Stimulated activated CD8-positive, alpha-beta memory T cell treated with anti-CD3 and anti-CD28 coated beads, Interleukin-12 subunit alpha, Interleukin-12 subunit beta, amount 100 ng/mL, for 24 hours (primary cell): ENCODE results near the gene KCNMB2.
"Not testable (repeated sequence)": the region's sequence is repeated elsewhere in the genome, so short reads cannot be mapped to it uniquely, and the experiment has no call there.

Source experiments
- DNase-seq: peaks from one replicate; pipeline ENCODE4 v3.0.0-alpha.2; 2020; ENCODE audit errors: extremely low read depth

KCNMB2 gene

GRCh38 chr3:178536211-178537079 is at the start of gene KCNMB2:
KCNMB2 (plus strand) TSS chr3:178536436.
- no peak for DNase-seq

- DNase-seq, result no peak
Observed at GRCh38 chr3:178486903-178487302, 49.3 kb upstream of the KCNMB2 start.

GRCh38 chr3:178487752-178488151 is 48.5 kb upstream of the KCNMB2 start:
- DNase-seq, result no peak

DNA sequence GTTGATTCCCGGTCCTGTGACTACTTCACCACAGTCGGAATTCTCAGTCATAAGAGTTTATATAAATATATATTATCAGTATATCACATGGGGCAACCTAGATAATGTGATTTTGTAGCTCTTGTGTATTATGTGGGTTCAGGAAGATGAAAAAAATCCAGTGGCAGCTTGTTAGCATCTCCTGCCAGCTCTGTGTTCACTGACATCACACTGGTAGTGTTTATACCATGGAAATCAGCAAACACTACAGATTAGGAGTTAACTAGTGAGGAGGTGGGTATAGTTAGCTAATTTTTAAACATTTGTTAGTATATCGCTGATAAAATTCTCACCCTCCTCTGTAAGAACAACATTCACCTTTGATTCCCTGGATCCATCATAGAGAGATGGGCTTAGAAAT is 44.5 kb upstream of the KCNMB2 start:
- no peak for DNase-seq

DNA sequence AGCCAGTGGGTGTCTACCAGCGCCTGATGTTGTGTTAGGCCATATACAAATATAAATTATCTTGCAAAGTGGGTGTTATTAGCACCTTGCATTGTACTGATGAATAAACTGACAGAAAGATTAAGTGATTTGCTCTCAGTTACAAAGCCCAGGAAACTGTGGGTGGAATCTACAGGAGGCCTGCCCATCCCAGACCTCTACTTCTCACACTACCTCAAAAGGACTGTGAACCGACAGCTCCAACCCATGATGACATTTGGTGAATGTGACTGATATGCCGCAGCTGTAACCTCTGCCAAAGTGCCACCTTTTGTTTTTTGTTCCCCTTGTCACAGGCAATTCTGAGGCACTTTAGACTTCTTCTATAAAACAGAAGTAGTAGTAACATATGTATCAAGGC is 43.7 kb upstream of the KCNMB2 start:
- DNase-seq, result no peak

- DNase-seq, result no peak
Observed at GRCh38 chr3:178494386-178494785, 41.9 kb upstream of the KCNMB2 start.

DNA sequence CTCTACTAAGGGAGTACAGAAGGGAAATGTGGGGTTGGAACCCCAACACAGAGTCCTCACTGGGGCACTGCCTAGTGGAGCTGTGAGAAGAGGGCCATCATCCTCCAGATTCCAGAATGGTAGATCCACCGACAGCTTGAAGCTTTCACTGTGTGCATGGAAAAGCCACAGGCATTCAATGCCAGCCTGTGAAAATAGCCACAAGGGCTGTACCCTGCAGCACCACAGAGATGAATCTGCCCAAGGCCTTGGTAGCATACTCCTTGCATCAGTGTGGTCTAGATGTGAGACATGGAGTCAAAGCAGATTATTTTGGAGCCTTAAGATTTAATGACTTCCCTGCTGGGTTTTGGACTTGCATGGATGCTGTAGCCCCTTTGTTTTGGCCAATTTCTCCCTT is 39.3 kb upstream of the KCNMB2 start:
- DNase-seq, result no peak

DNA sequence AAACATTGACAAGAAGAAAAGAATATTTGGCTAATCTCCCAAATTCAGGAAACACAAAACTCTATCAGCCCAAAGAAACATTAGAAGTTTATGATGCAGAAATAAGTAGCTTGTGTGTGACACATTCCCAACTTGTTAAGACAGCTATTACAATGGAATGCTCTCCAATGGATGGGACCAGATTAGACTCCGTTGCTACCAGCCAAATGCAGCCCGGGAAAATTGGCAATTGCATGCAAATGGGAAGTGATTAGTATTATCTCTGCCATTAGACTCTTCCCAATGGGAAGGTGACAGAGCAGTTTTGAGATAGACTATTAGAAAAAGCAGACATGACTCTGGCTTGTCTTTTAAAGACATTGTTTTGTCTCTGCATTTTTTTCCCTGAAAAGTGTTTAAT is 37.4 kb upstream of the KCNMB2 start:
- no peak for DNase-seq

DNA sequence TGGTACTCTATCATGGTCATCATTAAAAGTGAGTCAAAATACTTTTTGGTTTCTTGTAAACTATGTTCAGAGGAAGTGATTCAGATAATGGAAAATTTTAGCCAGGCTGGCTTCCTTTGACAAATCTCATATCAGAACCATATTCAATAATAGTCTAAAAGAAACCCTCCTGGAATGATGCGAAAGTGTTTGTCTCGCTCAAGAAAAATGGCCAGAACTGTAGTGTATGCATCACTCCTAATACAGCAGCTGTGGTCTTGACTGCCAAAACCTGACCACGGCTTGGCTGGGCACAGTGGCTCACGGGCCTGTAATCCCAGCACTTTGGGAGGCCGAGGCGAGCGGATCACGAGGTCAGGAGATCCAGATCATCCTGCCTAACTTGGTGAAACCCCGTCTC is 35.6 kb upstream of the KCNMB2 start:
- DNase-seq, result no peak

GRCh38 chr3:178504128-178504527 is 32.1 kb upstream of the KCNMB2 start:
- DNase-seq, result no peak

- no peak for DNase-seq
Observed at GRCh38 chr3:178505832-178506231, 30.4 kb upstream of the KCNMB2 start.

DNA sequence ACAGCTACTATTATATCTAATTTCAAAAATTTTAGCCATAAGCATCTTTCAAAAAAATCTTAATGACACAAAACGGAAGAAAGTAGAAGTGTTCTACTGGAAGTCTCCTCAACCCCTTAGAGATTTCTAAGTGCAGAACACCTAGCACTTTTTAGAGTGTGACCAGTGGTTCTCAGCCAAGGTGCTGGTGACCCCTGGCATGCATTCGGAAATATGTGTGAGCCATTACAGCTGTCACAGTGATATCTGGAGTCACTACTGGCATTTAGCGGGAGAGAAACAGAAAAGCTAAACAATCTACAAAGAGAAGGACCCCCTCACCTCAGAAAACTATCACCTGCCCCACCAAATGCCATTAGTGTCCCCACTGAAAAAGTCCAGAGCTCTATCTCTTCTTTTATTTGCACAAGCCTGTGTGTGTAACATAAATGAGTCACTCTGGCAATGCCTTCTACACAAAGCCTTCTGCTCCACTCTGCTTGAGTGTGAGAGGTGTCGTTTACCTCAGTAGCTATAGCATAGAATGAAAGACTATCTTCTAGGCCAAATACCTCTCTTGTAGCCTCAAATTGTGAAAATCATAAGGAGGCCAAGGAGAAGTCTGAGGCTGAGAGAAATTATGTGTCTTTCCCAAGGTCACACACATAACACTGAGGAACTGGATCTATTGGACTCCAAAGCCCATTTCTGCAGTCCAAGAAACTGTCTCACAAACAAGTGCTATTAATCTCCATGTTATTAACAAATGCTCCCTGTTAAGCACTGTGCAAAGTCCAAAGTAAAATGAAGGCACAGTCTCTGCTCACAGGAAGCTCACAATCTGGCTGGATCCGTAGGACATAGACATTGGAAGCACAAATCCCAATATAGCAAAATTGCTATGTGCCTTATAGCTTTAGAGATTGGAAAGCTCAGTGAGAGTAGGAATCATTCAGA is 28.5 kb upstream of the KCNMB2 start:
- no peak for DNase-seq

GRCh38 chr3:178508443-178508825 is 27.8 kb upstream of the KCNMB2 start:
- no peak for DNase-seq

DNA sequence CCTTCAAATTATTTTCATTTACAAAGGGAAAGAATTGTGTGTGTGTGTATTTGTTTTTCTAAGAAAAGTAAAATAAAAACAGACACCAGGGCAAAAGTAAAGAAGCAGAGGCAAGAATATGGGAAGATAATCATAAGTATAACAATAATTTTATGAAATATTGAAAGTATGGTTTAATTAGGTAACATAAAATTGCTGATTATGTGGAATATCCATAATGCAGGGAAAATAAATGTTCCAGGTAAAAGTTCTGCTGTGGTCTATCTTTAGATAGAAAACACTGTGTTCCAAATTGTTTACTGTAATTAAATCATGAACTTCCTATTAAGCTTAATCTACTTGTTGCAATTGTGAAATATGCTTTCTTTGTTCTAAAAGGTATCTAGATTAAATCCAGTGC is 25.7 kb upstream of the KCNMB2 start:
- DNase-seq, result no peak

- DNase-seq, result no peak
Observed at GRCh38 chr3:178512647-178513046, 23.6 kb upstream of the KCNMB2 start.

DNA sequence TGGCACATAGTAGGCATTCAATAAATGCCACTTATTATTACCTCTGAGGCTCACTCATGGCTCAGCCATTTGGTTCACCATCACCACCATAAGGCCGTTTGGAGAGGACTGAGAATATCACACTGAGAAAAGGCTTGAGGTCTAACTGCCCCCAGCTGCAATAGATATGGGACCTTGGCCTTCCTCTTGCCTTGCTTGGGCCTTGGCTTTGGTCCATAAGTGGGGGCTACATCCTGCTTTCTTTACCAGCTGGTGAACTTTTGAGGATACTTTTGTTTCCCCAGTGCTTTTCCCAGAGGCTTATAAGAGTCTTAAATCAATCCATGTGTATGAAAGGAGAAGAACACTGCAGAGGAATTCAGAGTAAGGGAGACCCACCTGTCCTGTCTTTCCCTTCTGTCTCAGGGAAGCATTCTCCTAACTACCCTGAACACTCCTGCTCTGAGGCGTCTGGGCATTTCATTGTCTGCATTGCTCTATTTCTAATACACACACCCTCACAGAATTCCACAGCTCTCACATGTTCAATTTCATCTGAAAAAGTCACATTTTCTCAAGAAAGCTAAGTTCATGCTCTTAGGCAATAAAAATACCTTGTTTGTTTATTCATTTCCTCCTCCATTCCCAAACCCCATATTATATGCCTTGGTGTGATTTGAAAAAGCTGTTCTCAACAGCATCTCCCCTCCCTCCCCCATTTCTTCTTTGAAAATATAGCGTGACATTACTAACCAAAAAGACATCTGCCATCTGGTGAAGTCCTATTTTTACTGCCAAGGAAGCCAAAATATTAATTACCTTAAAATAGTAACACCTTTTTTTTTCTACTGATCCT is 22.5 kb upstream of the KCNMB2 start:
- no peak for DNase-seq

GRCh38 chr3:178514401-178514800 is 21.8 kb upstream of the KCNMB2 start:
- DNase-seq, result no peak

DNA sequence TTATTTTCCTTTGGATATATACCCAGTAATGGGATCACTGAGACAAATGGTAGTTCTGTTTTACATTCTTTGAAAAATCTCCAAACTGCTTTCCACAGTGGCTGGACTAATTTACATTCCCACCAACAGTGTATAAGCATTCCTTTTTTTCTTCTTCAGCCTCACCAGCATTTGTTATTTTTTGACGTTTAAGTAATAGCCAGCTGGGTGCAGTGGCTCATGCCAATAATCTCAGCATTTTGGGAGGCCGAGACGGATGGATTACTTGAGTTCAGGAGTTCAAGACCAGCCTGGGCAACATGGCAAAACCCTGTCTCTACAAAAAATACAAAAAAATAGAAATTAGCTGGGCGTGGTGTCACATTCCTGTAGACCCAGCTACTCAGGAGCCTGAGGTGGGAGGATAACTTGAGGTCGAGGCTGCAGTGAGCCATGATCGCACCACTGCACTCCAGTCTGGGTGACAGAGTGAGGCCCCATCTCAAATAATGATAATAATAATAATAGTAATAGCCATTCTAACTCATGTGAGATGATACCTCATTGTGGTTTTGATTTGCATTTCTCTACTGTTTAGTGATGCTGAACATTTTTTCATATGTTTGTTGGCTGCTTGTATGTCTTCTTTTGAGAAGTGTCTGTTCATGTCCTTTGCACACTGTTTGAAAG is 21.0 kb upstream of the KCNMB2 start:
- DNase-seq, result not testable (repeated sequence)

DNA sequence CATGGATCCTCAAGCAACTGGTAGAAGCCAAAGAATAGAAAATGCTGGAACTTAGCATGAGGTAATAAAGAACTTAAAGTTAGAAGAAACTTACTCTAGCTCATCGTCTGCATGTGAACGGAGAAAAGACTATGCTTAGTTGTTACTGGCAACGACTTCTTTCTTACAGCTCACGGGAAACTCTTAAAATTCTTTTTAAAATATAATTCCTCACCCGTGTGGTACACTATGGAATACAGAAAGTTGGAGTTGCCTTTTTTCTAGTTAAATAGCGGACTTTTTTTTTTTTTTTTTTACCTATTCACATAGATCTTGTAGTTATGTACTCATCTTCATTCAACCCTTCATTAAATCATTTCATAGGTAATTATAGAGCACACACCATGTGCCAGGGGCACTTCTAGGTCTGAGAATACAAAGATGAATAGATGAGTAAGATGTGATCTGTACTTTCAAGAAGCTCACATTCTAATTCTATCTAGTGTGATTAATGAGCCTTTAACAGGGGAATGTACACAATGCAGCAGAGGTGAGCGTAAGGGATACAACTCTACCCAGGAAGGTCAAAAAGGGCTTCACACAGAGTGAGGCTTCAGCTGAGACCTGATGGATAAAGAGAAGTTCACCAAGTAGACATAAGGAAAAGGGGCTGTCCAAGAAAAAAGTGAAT is 18.4 kb upstream of the KCNMB2 start:
- no peak for DNase-seq

- no peak for DNase-seq
Observed at GRCh38 chr3:178518660-178519396, 17.4 kb upstream of the KCNMB2 start.
